Measurements from ENCODE around the gene METTL2B.
"Not testable (repeated sequence)": the region's sequence is repeated elsewhere in the genome, so short reads cannot be mapped to it uniquely, and the experiment has no call there.

Gene METTL2B

GRCh38 chr7:128537410-128537809, 60.9 kb downstream of the METTL2B start:
- TF ChIP-seq CTCF (IDR thresholded peaks at IDR 0.05; ENCODE audit: low read depth, low read length): 0 out of 2 replicates have a peak, but pooled peaks have one; percentile 17
- not testable (repeated sequence) for H3K4me3 ChIP-seq (ENCODE audit: low read depth, low read length)

- not testable (repeated sequence) for H3K4me3 ChIP-seq (ENCODE audit: low read depth, low read length)
Observed at GRCh38 chr7:128542530-128542929, 66.0 kb downstream of the METTL2B start.

- not testable (repeated sequence) for H3K4me3 ChIP-seq (ENCODE audit: low read depth, low read length)
Observed at GRCh38 chr7:128543300-128543699, 66.8 kb downstream of the METTL2B start.

- H3K4me3 ChIP-seq (ENCODE audit: low read depth, low read length): not testable (repeated sequence)
Observed at GRCh38 chr7:128546319-128546851, 69.8 kb downstream of the METTL2B start.

GRCh38 chr7:128550920-128551319, 74.4 kb downstream of the METTL2B start:
- no peak for TF ChIP-seq CTCF (IDR thresholded peaks at IDR 0.05; ENCODE audit: low read depth, low read length)
- no peak overlapping the region for H3K4me3 ChIP-seq (ENCODE audit: low read depth, low read length)

GRCh38 chr7:128554394-128554793, 77.8 kb downstream of the METTL2B start:
- H3K4me3 ChIP-seq (ENCODE audit: low read depth, low read length): not testable (repeated sequence)
